Loucy (cell line): ENCODE data around the gene MALRD1.

Source experiments
- H2AFZ ChIP-seq: fragments of 200-600 bp; sonication (generic); 2 replicates; pipeline ENCODE4 v1.6.0; 2016; ENCODE audit warnings: antibody characterized with exemption, mild to moderate bottlenecking, low read length, moderate library complexity
- H3F3A ChIP-seq: fragments of 200-600 bp; 2 replicates; pipeline ENCODE4 v1.6.0; 2016; ENCODE audit warnings: antibody characterized with exemption, low read depth, mild to moderate bottlenecking
- H3K27me3 ChIP-seq: fragments of 200-600 bp; sonication (generic); 2 replicates; pipeline ENCODE4 v1.6.1; 2014; ENCODE audit warnings: low read length, mild to moderate bottlenecking; ENCODE audit not compliant: insufficient read depth, poor library complexity, severe bottlenecking
- H3K36me3 ChIP-seq: fragments of 200-600 bp; sonication (generic); 2 replicates; pipeline ENCODE4 v1.6.1; 2016; ENCODE audit warnings: low read length; ENCODE audit not compliant: insufficient read depth
- H3K4me1 ChIP-seq: fragments of 200-600 bp; sonication (generic); 2 replicates; pipeline ENCODE4 v1.5.1; 2014; ENCODE audit warnings: low read length, mild to moderate bottlenecking; ENCODE audit not compliant: insufficient read depth, poor library complexity, severe bottlenecking
- H3K4me2 ChIP-seq: fragments of 200-600 bp; sonication (generic); 2 replicates; pipeline ENCODE4 v1.6.0; 2014; ENCODE audit warnings: antibody characterized with exemption, low read length, low read depth, mild to moderate bottlenecking; ENCODE audit not compliant: poor library complexity, severe bottlenecking
- H3K4me3 ChIP-seq: fragments of 200-600 bp; sonication (generic); 2 replicates; pipeline ENCODE4 v1.5.1; 2014; ENCODE audit warnings: low read length, mild to moderate bottlenecking, mixed read lengths; ENCODE audit not compliant: poor library complexity, severe bottlenecking
- H3K79me2 ChIP-seq: fragments of 200-600 bp; sonication (generic); 2 replicates; pipeline ENCODE4 v1.6.1; 2014; ENCODE audit warnings: low read length; ENCODE audit not compliant: insufficient read depth
- H3K9ac ChIP-seq: fragments of 200-600 bp; sonication (generic); 2 replicates; pipeline ENCODE4 v1.6.0; 2014; ENCODE audit warnings: mild to moderate bottlenecking, low read depth, low read length, moderate library complexity; ENCODE audit not compliant: poor library complexity, severe bottlenecking
- H3K9me2 ChIP-seq: fragments of 200-600 bp; sonication (generic); replicated peaks from 2 replicates; pipeline ENCODE4 v1.6.1; 2016; ENCODE audit warnings: low read depth, low read length, mixed read lengths
- H3K9me3 ChIP-seq: fragments of 200-600 bp; sonication (generic); 2 replicates; pipeline ENCODE4 v1.6.1; 2014; ENCODE audit warnings: mild to moderate bottlenecking, antibody characterized with exemption, low read length, low read depth; ENCODE audit not compliant: insufficient read depth
- H4K20me1 ChIP-seq: fragments of 200-600 bp; sonication (generic); 2 replicates; pipeline ENCODE4 v1.6.0; 2014; ENCODE audit warnings: antibody characterized with exemption, low read length, mild to moderate bottlenecking; ENCODE audit not compliant: insufficient read depth, poor library complexity, severe bottlenecking
- CTCF ChIP-seq: fragments of 200-600 bp; sonication (generic); conservative IDR thresholded peaks from 2 replicates; pipeline ENCODE4 v1.5.1; 2014; ENCODE audit warnings: mild to moderate bottlenecking, antibody characterized with exemption, low read length
- EZH2phosphoT487 ChIP-seq: fragments of 200-600 bp; IDR thresholded peaks from 2 replicates; pipeline ENCODE4 v1.6.1; 2018; ENCODE audit warnings: antibody characterized with exemption, mild to moderate bottlenecking, moderate library complexity, borderline replicate concordance

The MALRD1 gene

GRCh38 chr10:19048489-19048888, at the start of gene MALRD1:
MALRD1 (plus strand) TSS chr10:19048801; CDS start chr10:19048939, 138 bp downstream.
- H3K79me2 ChIP-seq: no peaks in the 10 kb centered on the region
- no peak within 1 kb of the TSS for H3K4me2 ChIP-seq
- H3K4me1 ChIP-seq: no peaks in the 10 kb centered on the region
- H3K9ac ChIP-seq: no peak within 1 kb of the TSS
- H3K27me3 ChIP-seq: no peaks in the 10 kb centered on the region
- H3F3A ChIP-seq: no peaks in the 10 kb centered on the region
- no peaks in the 10 kb centered on the region for H4K20me1 ChIP-seq
- H2AFZ ChIP-seq: no peak within 1 kb of the TSS
- no peaks in the 10 kb centered on the region for H3K9me2 ChIP-seq
- no peak for TF ChIP-seq CTCF
- no peak for TF ChIP-seq EZH2phosphoT487
- H3K36me3 ChIP-seq: no peaks in the 10 kb centered on the region
- H3K9me3 ChIP-seq: peaks cover 4% of the 10 kb centered on the region; the same call in 1 of the 2 replicates
- H3K4me3 ChIP-seq: no peak within 1 kb of the TSS

GRCh38 chr10:19003341-19003740, 45.3 kb upstream of the MALRD1 start:
- Histone ChIP-seq H3K79me2 (no peaks in the 10 kb centered on the region), H3K4me3 (no peak overlapping the region), H3F3A (no peaks in the 10 kb centered on the region), H3K4me2 (no peak overlapping the region), H3K9ac (no peak overlapping the region), H3K9me3 (no peaks in the 10 kb centered on the region), H4K20me1 (no peaks in the 10 kb centered on the region), H3K36me3 (no peaks in the 10 kb centered on the region), H3K27me3 (no peaks in the 10 kb centered on the region), H2AFZ (no peak overlapping the region), H3K4me1 (no peaks in the 10 kb centered on the region), H3K9me2 (no peaks in the 10 kb centered on the region)
- TF ChIP-seq EZH2phosphoT487 (no peak), CTCF (no peak)

DNA sequence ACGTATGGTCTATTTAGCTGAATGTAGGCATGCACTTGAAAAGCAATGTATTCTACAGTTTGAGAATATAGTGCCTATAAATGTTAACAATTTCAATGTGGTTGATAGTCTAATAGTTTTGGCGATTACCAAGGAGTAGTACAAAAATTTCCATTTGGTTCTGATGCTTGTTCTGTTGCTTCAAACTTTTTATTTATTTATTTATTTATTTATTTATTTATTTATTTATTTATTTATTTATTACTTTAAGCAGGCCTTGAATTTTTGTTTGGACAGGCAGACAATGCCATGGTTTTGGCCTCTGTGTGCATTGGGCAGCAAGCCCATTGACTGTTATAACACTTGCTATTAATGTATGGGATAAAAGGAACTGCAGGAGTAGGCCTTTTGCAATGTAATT, 36.5 kb upstream of the MALRD1 start:
- Histone ChIP-seq H3K9ac (no peak overlapping the region), H2AFZ (no peak overlapping the region), H3K36me3 (no peaks in the 10 kb centered on the region), H3K4me3 (no peak overlapping the region), H3K4me2 (no peak overlapping the region), H3K27me3 (no peaks in the 10 kb centered on the region), H4K20me1 (no peaks in the 10 kb centered on the region), H3K79me2 (no peaks in the 10 kb centered on the region), H3K4me1 (no peaks in the 10 kb centered on the region), H3K9me2 (no peaks in the 10 kb centered on the region), H3F3A (no peaks in the 10 kb centered on the region), H3K9me3 (no peaks in the 10 kb centered on the region)
- TF ChIP-seq CTCF (no peak), EZH2phosphoT487 (no peak)
